ENCODE measurements around the gene PLD4. TPM values are rescaled to one million over a fixed set of nuclear protein-coding genes. Genes with fewer than 3 reads are reported as not detected.
"Not testable (repeated sequence)": the region's sequence is repeated elsewhere in the genome, so short reads cannot be mapped to it uniquely, and the experiment has no call there.

PLD4 gene
- total RNA-seq, 1 experiment from 2014 or later = not detected

GRCh38 chr14:104912053-104912452 lies 12.6 kb upstream of the PLD4 start:
- Histone ChIP-seq H3K4me3 (no peak overlapping the region), H3K27me3 (no peaks in the 10 kb centered on the region), H3K9me3 (peaks cover 2% of the 10 kb centered on the region; the same call in 1 of the 2 replicates), H3K36me3 (no peaks in the 10 kb centered on the region)
- DNase-seq = no peak

GRCh38 chr14:104913435-104913834 lies 11.2 kb upstream of the PLD4 start:
- no peaks in the 10 kb centered on the region for H3K27me3 ChIP-seq
- peaks cover 2% of the 10 kb centered on the region; the same call in 1 of the 2 replicates for H3K9me3 ChIP-seq
- no peak for DNase-seq
- no peak overlapping the region for H3K4me3 ChIP-seq
- no peaks in the 10 kb centered on the region for H3K36me3 ChIP-seq

- no peak for DNase-seq
- no peaks in the 10 kb centered on the region for H3K27me3 ChIP-seq
- H3K9me3 ChIP-seq = no peaks in the 10 kb centered on the region; the same call in 1 of the 2 replicates
- H3K36me3 ChIP-seq = no peaks in the 10 kb centered on the region
- H3K4me3 ChIP-seq = no peak overlapping the region
Measured at GRCh38 chr14:104917116-104917515, 7.6 kb upstream of the PLD4 start.

- DNase-seq = no peak
- H3K4me3 ChIP-seq = no peak overlapping the region
- no peaks in the 10 kb centered on the region for H3K36me3 ChIP-seq
- no peaks in the 10 kb centered on the region for H3K9me3 ChIP-seq
- H3K27me3 ChIP-seq = no peaks in the 10 kb centered on the region
Measured at GRCh38 chr14:104917993-104918392, 6.7 kb upstream of the PLD4 start.

GRCh38 chr14:104919152-104919992 lies 5.3 kb upstream of the PLD4 start:
- not testable (repeated sequence) for DNase-seq

GRCh38 chr14:104919993-104920315 lies 4.7 kb upstream of the PLD4 start:
- no peaks in the 10 kb centered on the region for H3K27me3 ChIP-seq
- H3K36me3 ChIP-seq = no peaks in the 10 kb centered on the region
- H3K4me3 ChIP-seq = no peak overlapping the region
- no peak for DNase-seq
- no peaks in the 10 kb centered on the region for H3K9me3 ChIP-seq

More at GRCh38 chr14:104919152-104919992, 5.3 kb upstream of the PLD4 start:
- not testable (repeated sequence) for H3K4me3 ChIP-seq, H3K27me3 ChIP-seq, H3K9me3 ChIP-seq, H3K36me3 ChIP-seq

- Histone ChIP-seq H3K36me3 (no peaks in the 10 kb centered on the region), H3K27me3 (no peaks in the 10 kb centered on the region), H3K4me3 (no peak overlapping the region), H3K9me3 (no peaks in the 10 kb centered on the region)
- no peak for DNase-seq
Measured at GRCh38 chr14:104923640-104924420, 849 bp upstream of the PLD4 start.

- Histone ChIP-seq H3K27me3 (no peaks in the 10 kb centered on the region), H3K4me3 (no peak overlapping the region), H3K36me3 (no peaks in the 10 kb centered on the region), H3K9me3 (no peaks in the 10 kb centered on the region)
- DNase-seq = no peak
Measured at GRCh38 chr14:104925214-104925854, 655 bp downstream of the PLD4 start.

GRCh38 chr14:104925855-104926609 lies 1.4 kb downstream of the PLD4 start:
- H3K27me3 ChIP-seq = no peaks in the 10 kb centered on the region
- no peaks in the 10 kb centered on the region for H3K9me3 ChIP-seq
- no peak overlapping the region for H3K4me3 ChIP-seq
- no peak for DNase-seq
- no peaks in the 10 kb centered on the region for H3K36me3 ChIP-seq

- Histone ChIP-seq H3K9me3 (no peaks in the 10 kb centered on the region), H3K27me3 (no peaks in the 10 kb centered on the region)
Measured at GRCh38 chr14:104926619-104927431, 2.1 kb downstream of the PLD4 start.

GRCh38 chr14:104927432-104927816 lies 2.7 kb downstream of the PLD4 start:
- DNase-seq = no peak
- no peaks in the 10 kb centered on the region for H3K36me3 ChIP-seq
- no peaks in the 10 kb centered on the region for H3K27me3 ChIP-seq
- no peaks in the 10 kb centered on the region for H3K9me3 ChIP-seq
- no peak overlapping the region for H3K4me3 ChIP-seq

More at GRCh38 chr14:104926619-104927431, 2.1 kb downstream of the PLD4 start:
- Histone ChIP-seq H3K4me3 (no peak overlapping the region), H3K36me3 (no peaks in the 10 kb centered on the region)
- DNase-seq = no peak

GRCh38 chr14:104927901-104928300 lies 3.2 kb downstream of the PLD4 start:
- no peak overlapping the region for H3K4me3 ChIP-seq
- H3K36me3 ChIP-seq = no peaks in the 10 kb centered on the region
- DNase-seq = no peak
- H3K27me3 ChIP-seq = no peaks in the 10 kb centered on the region
- H3K9me3 ChIP-seq = no peaks in the 10 kb centered on the region

- no peak for DNase-seq
- no peaks in the 10 kb centered on the region for H3K9me3 ChIP-seq
- H3K27me3 ChIP-seq = no peaks in the 10 kb centered on the region
- H3K4me3 ChIP-seq = no peak overlapping the region
- H3K36me3 ChIP-seq = no peaks in the 10 kb centered on the region
Measured at GRCh38 chr14:104928391-104929133, 3.9 kb downstream of the PLD4 start.

- DNase-seq = no peak
- H3K27me3 ChIP-seq = no peaks in the 10 kb centered on the region
- H3K9me3 ChIP-seq = no peaks in the 10 kb centered on the region
- H3K36me3 ChIP-seq = no peaks in the 10 kb centered on the region
- no peak overlapping the region for H3K4me3 ChIP-seq
Measured at GRCh38 chr14:104929268-104930230, 4.9 kb downstream of the PLD4 start.
